BE2C (cell line): Measurements from ENCODE around the gene NEK11.
"Not testable (repeated sequence)": the region's sequence is repeated elsewhere in the genome, so short reads cannot be mapped to it uniquely, and the experiment has no call there.

Experiments used
- DNase-seq: peaks from one replicate; pipeline ENCODE4 v3.0.0-alpha.2; 2020
- H3K27me3 ChIP-seq: fragments of 250-450 bp; sonication (Bioruptor Pico); 2 replicates; pipeline ENCODE4 v1.5.1; 2020; ENCODE audit warnings: mild to moderate bottlenecking
- H3K36me3 ChIP-seq: fragments of 250-450 bp; sonication (Bioruptor Pico); 2 replicates; pipeline ENCODE4 v1.5.1; 2020; ENCODE audit warnings: mild to moderate bottlenecking
- H3K4me1 ChIP-seq: fragments of 250-450 bp; sonication (Bioruptor Pico); 2 replicates; pipeline ENCODE4 v1.5.1; 2020
- H3K4me3 ChIP-seq: 2 replicates; pipeline ENCODE4 v1.5.1; 2011; ENCODE audit warnings: low read depth, low read length
- H3K9me3 ChIP-seq: fragments of 250-450 bp; sonication (Bioruptor Pico); 2 replicates; pipeline ENCODE4 v1.5.1; 2020
- CTCF ChIP-seq: IDR thresholded peaks from 2 replicates; pipeline ENCODE4 v1.5.1; 2012; ENCODE audit warnings: mild to moderate bottlenecking, low read depth, low read length

The NEK11 gene

GRCh38 chr3:131363275-131363674, 336.6 kb downstream of the NEK11 start:
- Histone ChIP-seq H3K4me3 (no peak overlapping the region), H3K36me3 (no peaks in the 10 kb centered on the region), H3K4me1 (no peaks in the 10 kb centered on the region), H3K27me3 (no peaks in the 10 kb centered on the region; the same call in 1 of the 2 replicates), H3K9me3 (no peaks in the 10 kb centered on the region)
- no peak for TF ChIP-seq CTCF
- no peak for DNase-seq

- no peaks in the 10 kb centered on the region for H3K4me1 ChIP-seq
- no peaks in the 10 kb centered on the region; the same call in 1 of the 2 replicates for H3K27me3 ChIP-seq
- no peaks in the 10 kb centered on the region for H3K9me3 ChIP-seq
- no peak for TF ChIP-seq CTCF
- no peaks in the 10 kb centered on the region for H3K36me3 ChIP-seq
- DNase-seq: no peak
- H3K4me3 ChIP-seq: no peak overlapping the region
Observed at GRCh38 chr3:131370935-131371687, 344.4 kb downstream of the NEK11 start.

DNA sequence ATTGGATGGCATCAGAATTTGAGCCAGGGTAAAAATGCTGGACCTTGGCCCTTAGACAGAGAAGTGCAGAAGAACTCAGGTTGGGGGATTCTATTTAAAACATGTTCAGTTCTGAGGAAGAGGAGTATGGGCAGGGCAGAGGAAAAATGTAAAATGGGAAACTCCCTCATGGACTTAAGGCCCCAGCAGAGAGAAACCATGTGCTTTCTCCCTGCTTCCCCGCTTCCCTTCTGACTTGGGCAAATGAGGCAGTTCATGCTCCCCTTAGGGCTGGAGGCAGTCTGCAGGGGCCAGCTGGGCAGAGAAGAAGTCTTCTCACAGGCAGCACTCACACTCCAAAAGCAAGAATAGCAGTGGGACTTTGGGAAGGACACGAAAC, 345.0 kb downstream of the NEK11 start:
- Histone ChIP-seq H3K9me3 (no peaks in the 10 kb centered on the region), H3K36me3 (no peaks in the 10 kb centered on the region), H3K27me3 (no peaks in the 10 kb centered on the region; the same call in 1 of the 2 replicates), H3K4me1 (no peaks in the 10 kb centered on the region), H3K4me3 (no peak overlapping the region)
- TF ChIP-seq CTCF: no peak
- DNase-seq: no peak

DNA sequence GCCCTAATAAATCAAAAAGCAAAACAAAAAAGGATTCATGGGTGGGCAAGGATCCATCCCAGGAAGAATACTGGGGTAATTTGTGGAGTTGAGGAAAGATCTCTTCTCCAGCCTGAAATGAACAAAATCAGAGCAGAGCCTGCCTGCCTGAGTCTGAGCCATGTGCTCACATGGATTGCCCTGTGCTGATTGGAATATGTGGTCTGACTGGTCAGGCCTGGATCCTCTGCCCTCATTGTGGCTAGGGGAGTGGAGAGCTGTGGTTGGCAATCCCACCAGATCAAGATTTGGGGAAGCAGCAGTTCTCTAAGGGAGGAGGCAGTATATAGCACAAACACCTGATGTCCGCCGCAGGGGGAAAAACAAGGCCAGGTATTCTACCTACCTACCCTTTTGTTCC, 348.1 kb downstream of the NEK11 start:
- DNase-seq: no peak
- H3K4me1 ChIP-seq: no peaks in the 10 kb centered on the region
- H3K4me3 ChIP-seq: no peak overlapping the region
- no peak for TF ChIP-seq CTCF
- no peaks in the 10 kb centered on the region for H3K9me3 ChIP-seq
- no peaks in the 10 kb centered on the region for H3K27me3 ChIP-seq
- H3K36me3 ChIP-seq: no peaks in the 10 kb centered on the region

- not testable (repeated sequence) for H3K36me3 ChIP-seq, H3K4me1 ChIP-seq, H3K9me3 ChIP-seq, H3K27me3 ChIP-seq, DNase-seq
- H3K4me3 ChIP-seq: peak overlapping the region; percentile 87
Observed at GRCh38 chr3:131380821-131381444, 354.3 kb downstream of the NEK11 start.

DNA sequence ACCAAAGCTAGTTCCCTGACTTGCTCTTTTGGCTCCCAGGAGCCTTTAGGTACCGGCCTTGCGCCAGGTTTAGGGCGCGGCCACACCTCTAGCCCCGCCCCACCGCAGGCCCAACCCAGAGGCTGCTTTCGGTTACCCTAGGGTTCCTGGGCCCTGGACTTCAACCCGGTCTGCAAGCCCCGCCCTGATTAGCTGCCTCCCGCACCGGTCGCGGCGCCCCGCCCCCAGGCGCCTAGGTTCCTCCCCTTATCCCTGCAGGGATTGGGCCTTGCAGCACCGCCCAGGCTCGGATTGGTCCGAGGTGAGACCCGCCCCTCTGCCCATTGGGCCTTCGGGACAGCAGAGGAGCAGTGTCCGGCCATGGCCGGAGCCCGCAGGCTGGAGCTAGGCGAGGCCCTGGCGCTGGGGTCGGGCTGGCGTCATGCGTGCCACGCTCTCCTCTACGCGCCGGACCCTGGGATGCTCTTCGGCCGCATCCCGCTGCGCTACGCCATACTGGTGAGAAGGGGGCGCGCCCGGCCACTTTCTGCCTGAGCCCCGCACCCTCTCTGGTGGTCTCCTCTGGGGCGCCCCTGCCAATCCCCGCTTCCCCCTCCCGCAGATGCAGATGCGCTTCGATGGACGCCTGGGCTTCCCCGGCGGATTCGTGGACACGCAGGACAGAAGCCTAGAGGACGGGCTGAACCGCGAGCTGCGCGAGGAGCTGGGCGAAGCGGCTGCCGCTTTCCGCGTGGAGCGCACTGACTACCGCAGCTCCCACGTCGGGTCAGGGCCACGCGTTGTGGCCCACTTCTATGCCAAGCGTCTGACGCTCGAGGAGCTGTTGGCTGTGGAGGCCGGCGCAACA, 355.0 kb downstream of the NEK11 start, which contains the start of gene NUDT16:
Gene NUDT16, plus strand, starts transcription at position 330 of the 847 bp plus-strand sequence. Its CDS starts 31 bp downstream, at position 361.
- H3K4me3 ChIP-seq: peak within 1 kb of the TSS; percentile 87
- peaks cover 5% of the 10 kb centered on the region; the same call in 1 of the 2 replicates for H3K36me3 ChIP-seq
- H3K4me1 ChIP-seq: no peaks in the 10 kb centered on the region; the same call in 1 of the 2 replicates
- peak; percentile 100 for DNase-seq
- H3K9me3 ChIP-seq: no peaks in the 10 kb centered on the region
- no peak for TF ChIP-seq CTCF
- no peaks in the 10 kb centered on the region for H3K27me3 ChIP-seq
